ENCODE results near the gene GKN1.

DNA sequence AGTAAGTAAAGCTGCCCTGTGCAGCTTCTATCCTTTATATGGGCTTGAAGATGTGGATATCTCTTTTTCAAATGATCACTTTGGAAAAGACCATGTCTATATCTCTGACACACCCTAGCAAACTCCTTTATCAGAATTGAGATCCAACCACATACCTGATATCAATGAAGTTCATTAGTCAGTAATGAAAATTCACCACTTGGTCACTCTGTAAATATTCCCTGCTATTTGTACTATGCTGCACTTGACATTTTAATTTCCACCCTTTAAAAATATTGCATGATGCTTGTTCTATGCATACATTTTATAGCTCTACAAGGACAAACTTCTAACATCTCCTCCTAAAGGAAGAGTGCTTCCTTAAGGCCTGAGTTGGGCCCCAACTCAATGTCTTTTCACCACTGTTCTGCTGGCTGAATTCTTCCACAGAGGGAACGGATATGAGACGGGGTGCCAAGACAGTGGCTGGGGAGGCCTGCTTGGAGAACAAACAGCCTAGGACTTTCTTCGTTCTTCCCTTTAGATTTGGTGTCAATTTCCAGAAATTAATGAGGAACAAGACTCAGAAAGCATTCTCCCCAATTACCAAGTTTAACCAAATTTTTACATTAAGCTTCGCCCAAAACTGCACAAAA lies 21.4 kb upstream of the GKN1 start, which contains the start of gene GKN2:
- TF ChIP-seq CTCF (IDR thresholded peaks at IDR 0.05), result no peak
- no peak for TF ChIP-seq POLR2A (IDR thresholded peaks at IDR 0.05)
- TF ChIP-seq POLR2AphosphoS5 (IDR thresholded peaks at IDR 0.05), result no peak
